Mesendoderm (in vitro differentiated cells): Measurements from ENCODE around the gene SMAP2.

ENCODE experiments used
- DNase-seq: peaks from one replicate; pipeline ENCODE4 v3.0.0; 2013
- H2AK5ac ChIP-seq: 2 replicates; pipeline ENCODE4 v1.6.1; 2013; ENCODE audit warnings: low read length, inconsistent platforms
- H2BK120ac ChIP-seq: 2 replicates; pipeline ENCODE4 v1.6.1; 2013; ENCODE audit warnings: low read depth, mild to moderate bottlenecking, low read length, moderate library complexity, mixed read lengths
- H2BK15ac ChIP-seq: replicated peaks from 2 replicates; pipeline ENCODE4 v1.6.1; 2013; ENCODE audit warnings: low read depth, mild to moderate bottlenecking, moderate library complexity
- H2BK5ac ChIP-seq: 2 replicates; pipeline ENCODE4 v1.6.1; 2013; ENCODE audit warnings: low read length, inconsistent platforms
- H3K18ac ChIP-seq: 2 replicates; pipeline ENCODE4 v1.6.1; 2013; ENCODE audit warnings: mild to moderate bottlenecking, low read length, mixed read lengths
- H3K23ac ChIP-seq: one replicate; pipeline ENCODE4 v1.6.1; 2013; ENCODE audit warnings: low read length
- H3K27ac ChIP-seq: 2 replicates; pipeline ENCODE4 v1.5.1; 2013; ENCODE audit warnings: low read depth, mild to moderate bottlenecking, inconsistent platforms, low read length, moderate library complexity
- H3K27me3 ChIP-seq: 2 replicates; pipeline ENCODE4 v1.6.1; 2013; ENCODE audit warnings: low read length, control low read depth, mild to moderate bottlenecking, inconsistent platforms; ENCODE audit not compliant: insufficient read depth, poor library complexity
- H3K36me3 ChIP-seq: 2 replicates; pipeline ENCODE4 v1.6.1; 2013; ENCODE audit warnings: low read length, inconsistent platforms; ENCODE audit not compliant: control insufficient read depth, insufficient read depth
- H3K4ac ChIP-seq: one replicate; pipeline ENCODE4 v1.6.1; 2013; ENCODE audit warnings: low read depth, mild to moderate bottlenecking, low read length, moderate library complexity
- H3K4me1 ChIP-seq: 2 replicates; pipeline ENCODE4 v1.6.1; 2013; ENCODE audit warnings: low read depth, low read length, inconsistent platforms; ENCODE audit not compliant: control insufficient read depth
- H3K4me2 ChIP-seq: 2 replicates; pipeline ENCODE4 v1.6.1; 2013; ENCODE audit warnings: low read length
- H3K4me3 ChIP-seq: 2 replicates; pipeline ENCODE4 v1.5.1; 2013; ENCODE audit warnings: mild to moderate bottlenecking, low read length
- H3K56ac ChIP-seq: one replicate; pipeline ENCODE4 v1.6.1; 2013; ENCODE audit warnings: low read length
- H3K79me1 ChIP-seq: 2 replicates; pipeline ENCODE4 v1.6.1; 2013; ENCODE audit warnings: low read length, inconsistent platforms
- H3K79me2 ChIP-seq: 2 replicates; pipeline ENCODE4 v1.6.1; 2013; ENCODE audit warnings: mild to moderate bottlenecking, low read length; ENCODE audit not compliant: control insufficient read depth, insufficient read depth
- H3K9ac ChIP-seq: 2 replicates; pipeline ENCODE4 v1.6.1; 2013; ENCODE audit warnings: low read length, inconsistent platforms
- H4K5ac ChIP-seq: one replicate; pipeline ENCODE4 v1.6.1; 2013; ENCODE audit warnings: low read length
- H4K8ac ChIP-seq: one replicate; pipeline ENCODE4 v1.6.1; 2013; ENCODE audit warnings: low read depth, mild to moderate bottlenecking, control low read depth, low read length, moderate library complexity
- WGBS: extraction: QIAGEN DNeasy Blood & Tissue Kit; methylation state at CpG from one replicate; pipeline ENCODE4 v1.1.7; 2013; ENCODE audit warnings: low lambda C conversion rate, missing lambda C conversion rate; ENCODE audit not compliant: insufficient coverage; ENCODE audit errors: extremely low coverage; 5-methylcytosine and 5-hydroxymethylcytosine counted together

SMAP2 gene

GRCh38 chr1:40469327-40469726 is 95.8 kb downstream of the SMAP2 start:
- Histone ChIP-seq H3K4me3 (no peak overlapping the region), H2BK120ac (no peak overlapping the region), H3K23ac (no peak overlapping the region), H3K4me1 (no peaks in the 10 kb centered on the region), H3K18ac (no peak overlapping the region), H2AK5ac (no peak overlapping the region), H3K79me1 (no peaks in the 10 kb centered on the region), H3K27ac (no peak overlapping the region), H2BK15ac (no peak overlapping the region), H4K8ac (no peak overlapping the region), H3K4ac (no peak overlapping the region), H3K79me2 (no peaks in the 10 kb centered on the region), H3K9ac (no peak overlapping the region), H3K36me3 (no peaks in the 10 kb centered on the region), H2BK5ac (no peak overlapping the region), H4K5ac (no peak overlapping the region), H3K56ac (no peak overlapping the region), H3K4me2 (no peak overlapping the region), H3K27me3 (no peaks in the 10 kb centered on the region)
- WGBS = no CpG with 5 or more reads among the region's 2 CpGs
- no peak for DNase-seq
